B cell (primary cell): ENCODE data around the gene EFNA2.

ENCODE experiments used
- CTCF ChIP-seq: fragments of 200-600 bp; IDR thresholded peaks from one replicate; pipeline ENCODE4 v1.8.0; 2022; ENCODE audit warnings: antibody characterized with exemption, mild to moderate bottlenecking
- EZH2 ChIP-seq: IDR thresholded peaks from 2 replicates; pipeline ENCODE4 v1.6.1; 2012; ENCODE audit warnings: borderline replicate concordance, low read depth, mild to moderate bottlenecking, moderate library complexity, low read length; ENCODE audit not compliant: insufficient read depth, poor library complexity, severe bottlenecking

- TF ChIP-seq CTCF, result no peak
- no peak for TF ChIP-seq EZH2
Observed at GRCh38 chr19:1291761-1292418, 6.2 kb downstream of the EFNA2 start.
